Fibroblast of mammary gland (primary cell): ENCODE measurements around the gene ENPP7.

Source experiments
- DNase-seq: peaks from one replicate; pipeline ENCODE4 v3.0.0-alpha.2; 2010; ENCODE audit warnings: low read depth
- H3K4me3 ChIP-seq: 2 replicates; pipeline ENCODE4 v1.5.1; 2011; ENCODE audit warnings: low read depth, mild to moderate bottlenecking, low read length, moderate library complexity; ENCODE audit not compliant: control insufficient read depth
- TF ChIP-seq, protein P1 (sequence below): conservative IDR thresholded peaks from 2 replicates; pipeline ENCODE4 v1.5.1; 2011; ENCODE audit warnings: low read depth, low read length, inconsistent platforms; ENCODE audit not compliant: control insufficient read depth, insufficient read depth

Gene ENPP7

DNA sequence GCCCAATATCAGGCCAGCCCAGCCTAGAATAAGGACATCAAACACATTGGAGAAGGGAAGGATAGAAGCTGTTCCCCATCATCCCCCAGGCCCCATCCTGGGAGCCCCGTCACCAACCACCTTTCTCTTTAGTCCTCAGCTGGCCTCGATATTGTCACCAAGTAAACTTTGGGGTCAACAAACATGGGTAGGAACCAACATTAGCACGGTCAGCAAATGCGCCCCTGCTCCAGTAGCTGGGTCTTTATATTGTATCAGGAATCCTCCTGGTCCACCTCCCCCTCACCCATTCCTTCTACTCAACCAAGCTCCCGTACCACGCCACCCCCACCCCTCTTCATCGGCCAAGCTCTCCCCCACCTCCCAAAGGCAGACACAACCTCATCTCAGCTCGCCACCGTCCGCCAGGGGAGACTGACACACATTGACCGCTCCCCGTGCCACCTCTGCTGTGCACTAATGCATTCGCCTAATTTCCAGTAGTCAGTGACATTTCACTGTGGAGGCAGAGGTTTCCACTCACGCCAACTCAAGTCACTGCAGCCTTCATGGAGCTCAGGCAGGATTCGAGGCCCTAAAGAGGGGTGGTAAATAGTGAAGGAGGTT, 26.5 kb downstream of the ENPP7 start:
- H3K4me3 ChIP-seq, result no peak overlapping the region
- TF ChIP-seq, protein P1, sequence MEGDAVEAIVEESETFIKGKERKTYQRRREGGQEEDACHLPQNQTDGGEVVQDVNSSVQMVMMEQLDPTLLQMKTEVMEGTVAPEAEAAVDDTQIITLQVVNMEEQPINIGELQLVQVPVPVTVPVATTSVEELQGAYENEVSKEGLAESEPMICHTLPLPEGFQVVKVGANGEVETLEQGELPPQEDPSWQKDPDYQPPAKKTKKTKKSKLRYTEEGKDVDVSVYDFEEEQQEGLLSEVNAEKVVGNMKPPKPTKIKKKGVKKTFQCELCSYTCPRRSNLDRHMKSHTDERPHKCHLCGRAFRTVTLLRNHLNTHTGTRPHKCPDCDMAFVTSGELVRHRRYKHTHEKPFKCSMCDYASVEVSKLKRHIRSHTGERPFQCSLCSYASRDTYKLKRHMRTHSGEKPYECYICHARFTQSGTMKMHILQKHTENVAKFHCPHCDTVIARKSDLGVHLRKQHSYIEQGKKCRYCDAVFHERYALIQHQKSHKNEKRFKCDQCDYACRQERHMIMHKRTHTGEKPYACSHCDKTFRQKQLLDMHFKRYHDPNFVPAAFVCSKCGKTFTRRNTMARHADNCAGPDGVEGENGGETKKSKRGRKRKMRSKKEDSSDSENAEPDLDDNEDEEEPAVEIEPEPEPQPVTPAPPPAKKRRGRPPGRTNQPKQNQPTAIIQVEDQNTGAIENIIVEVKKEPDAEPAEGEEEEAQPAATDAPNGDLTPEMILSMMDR, result no peak
- no peak for DNase-seq

DNA sequence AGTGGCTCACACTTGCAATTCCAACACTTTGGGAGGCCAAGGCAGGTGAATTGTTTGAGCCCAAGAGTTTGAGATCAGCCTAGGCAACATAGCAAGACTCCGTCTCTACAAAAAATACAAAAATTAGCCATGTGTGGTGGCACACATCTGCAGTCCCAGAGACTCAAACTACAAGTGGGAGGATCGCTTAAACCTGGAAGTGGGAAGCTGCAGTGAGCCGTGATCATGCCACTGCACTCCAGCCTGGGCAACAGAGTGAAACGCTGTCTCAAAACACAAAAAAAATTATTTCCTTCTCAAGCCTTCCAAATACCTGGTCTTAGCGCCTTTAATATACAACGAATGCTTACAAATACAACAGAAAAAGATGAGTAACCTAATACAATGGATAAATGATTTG, 27.5 kb downstream of the ENPP7 start:
- H3K4me3 ChIP-seq, result no peak overlapping the region
- no peak for DNase-seq
- TF ChIP-seq, protein P1, result no peak

DNA sequence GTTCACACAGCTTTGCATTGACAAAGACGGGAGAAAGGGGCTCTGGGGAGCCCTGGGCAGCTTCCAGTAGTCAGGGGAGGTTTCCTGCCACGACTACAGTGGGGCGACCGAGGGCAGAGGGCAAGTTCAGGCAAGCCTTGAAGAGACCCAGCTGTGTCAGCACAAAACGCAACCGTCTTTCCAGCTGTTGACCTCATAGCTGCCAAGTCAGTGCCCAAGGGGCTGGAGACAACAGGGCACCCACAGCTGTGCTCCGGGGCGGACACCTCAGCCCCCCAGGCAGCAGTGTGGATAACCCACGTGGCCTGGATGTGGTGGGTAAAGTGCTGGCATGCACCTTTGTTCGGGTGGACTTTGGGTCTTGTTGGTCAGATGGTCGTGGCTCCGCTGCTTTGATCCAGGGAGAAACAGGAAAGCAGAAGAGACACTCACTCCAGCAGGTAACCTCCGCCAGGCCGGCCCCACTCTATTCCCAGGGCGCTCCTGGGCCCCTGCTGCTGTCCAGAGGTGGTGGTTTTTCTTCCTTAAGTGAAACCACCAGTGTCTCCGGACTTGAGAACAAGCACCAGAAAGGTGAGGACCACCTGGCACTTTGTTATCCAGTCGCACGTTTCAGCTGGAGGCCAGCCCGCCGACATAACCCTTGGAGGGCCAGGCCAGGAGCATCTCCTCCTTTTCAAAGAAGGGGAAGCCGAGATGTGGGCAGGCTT, 29.6 kb downstream of the ENPP7 start:
- no peak overlapping the region for H3K4me3 ChIP-seq
- no peak for DNase-seq
- TF ChIP-seq, protein P1, result no peak

DNA sequence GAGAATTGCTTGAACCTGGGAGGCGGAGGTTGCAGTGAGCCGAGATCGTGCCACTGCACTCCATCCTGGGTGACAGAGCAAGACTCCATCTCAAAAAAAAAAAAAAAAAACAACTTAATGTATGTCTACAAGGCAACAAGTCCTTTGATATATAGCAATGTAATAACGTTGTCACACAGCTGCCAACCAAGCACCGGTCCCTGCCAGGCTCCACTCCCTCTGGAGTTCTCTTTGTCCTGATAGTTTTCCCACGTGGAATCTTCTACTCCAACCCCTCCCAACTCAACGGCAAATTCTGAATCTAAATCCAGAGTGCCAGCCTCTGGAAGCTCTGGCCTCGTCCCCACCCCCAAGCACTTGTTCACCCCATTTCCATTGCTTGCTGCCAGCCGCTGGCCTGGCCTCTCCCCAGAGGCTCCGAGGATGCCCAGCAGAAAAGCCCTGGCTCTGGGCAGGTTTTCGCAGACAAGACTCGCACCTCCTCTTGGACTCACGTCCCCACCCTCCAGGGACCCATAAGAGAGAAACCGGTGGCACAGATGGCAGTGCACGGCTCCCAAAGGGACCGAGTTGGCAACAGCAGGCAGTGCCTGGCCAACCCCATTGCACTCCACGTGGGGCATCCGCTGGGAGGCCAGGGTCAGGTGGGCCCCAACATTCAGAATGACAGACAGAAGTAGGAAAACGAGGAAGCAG, 31.3 kb downstream of the ENPP7 start:
- H3K4me3 ChIP-seq, result no peak overlapping the region
- no peak for DNase-seq
- TF ChIP-seq, protein P1, result no peak

DNA sequence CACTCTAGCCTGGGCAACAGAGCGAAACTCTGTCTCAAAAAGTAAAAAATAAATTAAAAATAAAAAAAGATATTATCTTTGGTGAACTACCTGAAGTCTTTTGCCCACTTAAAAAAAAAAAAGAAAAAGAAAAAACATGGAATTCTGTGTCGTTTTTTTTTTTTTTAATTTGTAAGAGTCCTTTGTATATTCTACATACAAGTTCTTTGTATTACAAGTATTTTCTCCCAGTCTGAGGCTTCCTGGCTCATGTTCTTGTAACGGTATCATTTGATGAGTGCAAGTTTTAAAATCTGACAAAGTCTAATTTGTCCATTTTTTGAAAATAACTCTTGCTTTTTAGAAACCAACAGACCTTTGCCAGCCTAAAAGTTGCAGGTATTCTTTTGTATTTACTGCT, 35.0 kb downstream of the ENPP7 start:
- DNase-seq, result no peak
- H3K4me3 ChIP-seq, result no peak overlapping the region

More for the DNA sequence above, 35.0 kb downstream of the ENPP7 start:
- TF ChIP-seq, protein P1, result no peak
